Measurements from ENCODE around the gene MVD.
A peak's percentile ranks its signal among the peaks of the same experiment; 100 is the strongest.

DNA sequence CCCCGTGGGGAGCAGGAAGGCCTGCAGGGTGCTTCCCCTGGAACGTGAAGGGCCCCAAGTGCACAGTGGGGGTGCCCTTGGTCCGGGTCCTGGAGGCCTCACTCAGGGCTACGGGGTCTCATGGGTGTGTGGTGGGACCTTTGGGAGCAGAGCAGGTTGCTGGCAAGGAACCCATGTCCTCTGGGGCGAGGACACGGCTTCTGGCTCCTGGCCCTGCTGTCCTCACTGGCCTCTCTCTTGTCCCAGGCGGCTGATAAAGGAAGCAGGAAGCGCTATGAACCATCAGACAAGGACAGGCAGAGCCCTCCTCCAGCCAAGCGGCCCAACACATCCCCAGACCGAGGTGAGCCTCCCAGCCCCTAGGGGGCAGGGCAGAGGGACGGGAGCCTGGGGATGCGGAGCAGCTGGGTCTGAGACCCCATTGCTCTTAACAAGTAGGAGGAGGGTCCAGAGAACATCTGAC lies 34.3 kb downstream of the MVD start:
- TF ChIP-seq, protein P1, sequence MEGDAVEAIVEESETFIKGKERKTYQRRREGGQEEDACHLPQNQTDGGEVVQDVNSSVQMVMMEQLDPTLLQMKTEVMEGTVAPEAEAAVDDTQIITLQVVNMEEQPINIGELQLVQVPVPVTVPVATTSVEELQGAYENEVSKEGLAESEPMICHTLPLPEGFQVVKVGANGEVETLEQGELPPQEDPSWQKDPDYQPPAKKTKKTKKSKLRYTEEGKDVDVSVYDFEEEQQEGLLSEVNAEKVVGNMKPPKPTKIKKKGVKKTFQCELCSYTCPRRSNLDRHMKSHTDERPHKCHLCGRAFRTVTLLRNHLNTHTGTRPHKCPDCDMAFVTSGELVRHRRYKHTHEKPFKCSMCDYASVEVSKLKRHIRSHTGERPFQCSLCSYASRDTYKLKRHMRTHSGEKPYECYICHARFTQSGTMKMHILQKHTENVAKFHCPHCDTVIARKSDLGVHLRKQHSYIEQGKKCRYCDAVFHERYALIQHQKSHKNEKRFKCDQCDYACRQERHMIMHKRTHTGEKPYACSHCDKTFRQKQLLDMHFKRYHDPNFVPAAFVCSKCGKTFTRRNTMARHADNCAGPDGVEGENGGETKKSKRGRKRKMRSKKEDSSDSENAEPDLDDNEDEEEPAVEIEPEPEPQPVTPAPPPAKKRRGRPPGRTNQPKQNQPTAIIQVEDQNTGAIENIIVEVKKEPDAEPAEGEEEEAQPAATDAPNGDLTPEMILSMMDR (conservative IDR thresholded peaks at IDR 0.05 in 1 of 2, IDR thresholded peaks at IDR 0.05 in 1 of 2; ENCODE audit: low read depth in 1 of 2, low read length in 2 of 2): peak in 1 of 2 donors; percentile 38
- TF ChIP-seq EZH2 (IDR thresholded peaks at IDR 0.05; ENCODE audit: low read length, missing control alignments): no peak

All from fibroblast of lung (primary cell).